NCI-H82 treated with DMSO at 0.1 percent for 48 hours (cell line): Measurements from ENCODE around the gene HS3ST1.

Source experiments
- DNase-seq: peaks from one replicate; lab custom pipeline; 2025; ENCODE audit not compliant: unreplicated experiment; lab: John Stamatoyannopoulos, UW

HS3ST1 gene

GRCh38 chr4:11428231-11428898 is at the start of gene HS3ST1:
Gene HS3ST1 (minus strand): TSS chr4:11428894. CDS start chr4:11400005, 28,889 bp downstream.
- DNase-seq: no peak

DNA sequence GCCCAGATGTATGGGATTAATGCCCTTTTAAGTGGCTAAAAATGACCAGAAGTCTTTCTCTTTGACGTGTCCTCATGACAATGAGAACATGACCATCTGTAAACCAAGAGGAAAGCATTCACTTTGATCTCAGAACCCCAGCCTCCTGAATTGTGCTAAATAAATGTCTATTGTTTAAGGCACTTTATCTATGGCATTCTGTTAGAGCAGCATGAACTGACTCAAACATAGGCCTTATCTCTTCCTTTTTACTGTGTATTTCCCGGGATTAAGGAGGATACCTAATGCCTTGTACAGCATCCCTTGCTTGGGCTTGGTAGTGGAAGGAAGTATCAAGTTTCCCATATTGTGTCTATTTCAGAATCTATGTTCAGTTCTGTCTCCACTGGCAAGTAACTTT is 47.2 kb upstream of the HS3ST1 start:
- DNase-seq: no peak

DNA sequence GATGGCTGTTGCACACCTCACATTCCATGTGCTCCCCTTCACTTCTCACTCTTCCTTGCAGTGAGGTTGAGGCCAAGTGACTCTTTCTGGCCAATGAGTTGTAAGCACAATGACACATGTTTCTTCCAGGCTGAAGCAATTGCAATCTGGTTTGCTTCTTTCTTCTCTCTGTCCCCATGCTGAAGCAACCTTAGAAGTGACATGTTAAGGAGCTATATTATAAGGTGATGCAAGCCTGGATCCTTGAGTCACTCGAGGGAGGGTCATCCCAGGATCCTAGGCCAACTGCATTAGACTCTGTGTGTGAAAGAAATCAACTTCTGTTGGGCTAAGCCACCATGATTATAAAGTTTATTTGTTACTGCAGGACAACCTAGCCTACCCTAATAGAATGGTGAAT is 45.5 kb upstream of the HS3ST1 start:
- no peak for DNase-seq

DNA sequence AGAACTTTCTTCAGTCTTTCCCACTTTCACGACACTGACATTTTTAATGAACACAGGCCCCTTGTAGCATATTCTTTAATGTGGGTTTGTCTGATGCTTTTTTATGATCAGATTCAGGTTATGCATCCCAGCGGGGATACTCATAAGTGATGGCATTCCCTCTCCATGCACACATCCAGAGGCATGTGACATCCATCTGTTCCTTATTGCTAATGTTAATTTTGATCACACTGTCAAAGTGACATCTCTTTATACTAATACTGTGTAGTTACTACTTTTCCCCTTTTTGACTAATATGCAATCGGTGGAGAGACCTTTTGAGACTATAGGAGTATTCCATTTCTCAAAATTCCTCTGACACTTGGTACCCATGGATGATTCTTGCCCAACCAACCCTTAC is 43.8 kb upstream of the HS3ST1 start:
- DNase-seq: no peak

- DNase-seq: no peak
These were observed 42.9 kb upstream of the HS3ST1 start for GRCh38 chr4:11471618-11472017.

- no peak for DNase-seq
These were observed 42.4 kb upstream of the HS3ST1 start for GRCh38 chr4:11471046-11471441.

GRCh38 chr4:11470438-11471045 is 41.8 kb upstream of the HS3ST1 start:
- no peak for DNase-seq

- DNase-seq: no peak
These were observed 41.1 kb upstream of the HS3ST1 start for GRCh38 chr4:11469650-11470437.

GRCh38 chr4:11468901-11469300 is 40.2 kb upstream of the HS3ST1 start:
- DNase-seq: no peak

GRCh38 chr4:11467931-11468330 is 39.2 kb upstream of the HS3ST1 start:
- DNase-seq: no peak

DNA sequence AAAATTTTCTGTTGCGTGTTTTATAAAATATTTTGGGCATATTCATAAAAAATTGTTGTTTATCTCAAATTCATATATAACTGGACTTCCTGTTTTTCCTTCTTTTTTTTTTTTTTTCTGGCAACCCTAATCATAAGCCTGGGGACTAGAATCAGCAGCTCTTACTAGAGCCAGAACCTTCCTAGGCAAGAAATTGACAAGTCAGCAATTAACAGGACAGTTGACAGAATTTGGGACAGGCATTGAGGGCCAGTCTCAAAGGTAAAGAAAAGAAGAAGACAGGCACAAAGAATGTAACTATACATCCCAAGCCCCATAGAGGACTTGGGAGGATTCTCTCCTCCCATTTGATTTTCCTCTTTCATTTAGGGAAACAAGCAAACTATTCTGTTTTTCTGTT is 35.0 kb upstream of the HS3ST1 start:
- DNase-seq: no peak

DNA sequence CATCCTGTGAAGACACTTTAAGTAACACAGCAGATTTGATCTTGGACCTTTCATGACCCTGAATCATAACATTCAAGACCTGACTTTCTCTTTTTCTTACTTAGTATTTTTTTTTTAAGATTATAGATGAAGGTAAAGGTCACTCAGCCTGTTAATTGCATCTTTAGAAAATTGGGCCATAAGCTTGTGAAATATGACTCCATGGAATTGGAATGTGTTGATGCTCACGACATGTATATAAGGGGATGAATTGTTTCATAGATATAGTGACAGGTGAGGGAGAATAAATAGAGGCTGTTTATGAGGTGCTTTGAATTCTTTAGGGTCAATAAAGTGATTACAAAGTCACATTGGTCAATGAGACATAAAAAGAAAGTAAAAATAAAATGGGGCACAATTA is 27.7 kb upstream of the HS3ST1 start:
- DNase-seq: no peak

DNA sequence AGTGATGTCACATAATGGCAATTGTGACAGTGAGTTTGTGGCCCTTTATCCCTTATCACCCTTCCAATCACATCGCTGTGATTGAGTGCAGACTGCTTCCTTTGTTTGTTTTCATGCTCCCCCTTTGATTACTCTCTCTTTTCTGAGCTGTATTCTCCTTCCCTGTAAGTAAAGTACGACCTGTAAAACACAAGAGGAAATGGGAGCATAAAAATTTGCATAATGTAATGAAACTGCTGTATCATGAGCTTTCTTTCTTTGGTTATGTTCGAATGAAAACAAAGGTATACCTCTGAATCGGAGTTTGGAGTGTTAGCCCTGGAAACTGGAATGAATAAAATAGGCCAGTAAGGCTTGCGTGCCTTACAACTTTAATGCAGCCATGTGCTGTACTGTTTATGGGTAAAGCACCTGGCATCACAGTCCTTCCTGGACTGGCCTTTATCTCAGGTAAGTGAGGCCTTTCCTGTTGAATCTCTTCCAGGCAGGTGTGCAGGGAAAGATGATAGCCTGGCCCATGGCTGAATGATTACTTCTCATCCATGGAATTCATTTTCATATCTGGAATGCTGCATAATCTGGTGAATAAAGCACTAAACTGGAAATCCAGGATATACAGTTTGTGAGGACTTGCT is 26.6 kb upstream of the HS3ST1 start:
- no peak for DNase-seq

DNA sequence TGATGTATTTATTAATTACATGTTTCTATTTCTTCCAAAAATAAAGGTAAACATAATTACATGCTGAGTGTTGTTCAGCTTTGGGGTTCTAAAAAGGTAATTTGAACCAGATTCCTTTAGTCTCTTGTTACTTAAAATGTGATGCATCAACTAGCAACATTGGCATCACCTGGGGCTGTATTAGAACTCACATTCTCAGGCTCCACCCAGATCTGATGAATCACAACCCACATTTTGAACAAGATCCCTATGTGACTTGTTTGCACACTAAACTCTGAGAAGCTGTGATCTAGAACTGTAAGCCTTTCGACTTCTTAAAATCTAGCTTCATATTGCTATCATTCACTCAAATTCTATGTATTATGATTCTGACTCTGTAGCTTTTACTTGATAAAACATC is 23.0 kb upstream of the HS3ST1 start:
- DNase-seq: no peak

DNA sequence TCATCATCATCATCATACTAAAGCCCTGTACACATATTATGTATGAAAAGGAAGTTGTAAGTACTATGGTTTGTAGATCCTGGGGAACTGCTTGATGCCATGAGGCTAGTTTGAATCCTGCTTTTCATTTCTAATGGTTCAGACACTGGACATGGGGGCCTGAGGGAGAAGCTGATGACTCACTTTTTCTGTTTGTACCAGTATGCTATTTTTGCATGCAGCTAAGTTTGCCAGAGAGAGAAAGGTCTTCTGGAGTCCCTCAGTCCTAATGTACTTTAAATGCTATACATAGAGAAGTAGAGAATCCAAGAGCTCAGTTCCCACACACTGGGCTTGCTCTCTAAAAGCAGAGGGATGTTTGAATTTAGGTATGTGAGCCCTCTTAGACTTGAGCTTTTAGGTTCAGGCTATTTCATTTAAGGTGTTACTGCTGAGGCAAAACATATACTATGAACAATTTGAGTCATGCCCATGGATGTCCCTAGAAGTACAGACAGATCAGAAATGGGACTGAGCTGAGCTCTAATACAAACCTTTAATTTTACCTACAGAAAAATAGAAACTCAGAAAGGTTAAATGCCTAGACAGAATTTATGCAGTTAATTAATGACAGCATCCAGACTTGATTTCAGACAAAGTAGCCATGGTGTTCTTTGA is 17.6 kb upstream of the HS3ST1 start:
- DNase-seq: no peak

DNA sequence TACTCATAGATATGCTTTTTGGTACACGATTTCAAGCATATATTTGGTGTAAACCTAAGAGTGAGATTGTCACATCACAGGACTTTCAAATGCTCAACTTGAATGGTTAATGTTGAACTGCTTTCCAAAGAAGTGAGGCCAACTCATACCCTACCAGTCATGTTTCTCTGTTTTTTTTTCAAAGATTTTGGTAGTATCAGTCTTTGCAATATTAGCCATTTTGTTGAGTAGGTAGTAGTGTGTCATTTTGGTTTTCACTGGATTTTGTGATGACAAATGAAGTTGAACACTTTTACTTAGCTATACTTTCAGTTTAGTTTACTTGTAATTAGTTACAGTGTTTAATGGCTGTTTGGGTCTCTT is 12.5 kb upstream of the HS3ST1 start:
- no peak for DNase-seq

- no peak for DNase-seq
These were observed 11.9 kb upstream of the HS3ST1 start for GRCh38 chr4:11440481-11441193.

DNA sequence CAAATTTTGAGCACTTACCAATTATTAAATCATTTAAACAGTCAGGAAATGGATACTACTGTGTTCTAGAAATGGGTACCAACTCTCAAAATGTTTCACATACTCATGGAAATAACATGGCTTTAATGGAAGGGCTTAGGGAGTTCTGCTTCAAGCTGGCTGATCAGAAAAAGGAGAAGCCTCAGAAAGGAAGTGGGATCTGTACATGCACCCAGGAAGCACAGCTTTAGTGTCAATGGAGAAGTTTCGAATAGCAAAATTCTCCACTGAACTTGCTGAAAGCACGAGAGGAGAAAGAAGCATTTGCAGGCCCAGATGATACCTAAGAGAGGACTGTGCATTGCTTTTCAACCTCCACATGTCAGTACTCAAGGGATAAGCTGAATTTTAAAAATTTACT is 11.1 kb upstream of the HS3ST1 start:
- no peak for DNase-seq

GRCh38 chr4:11438647-11439046 is 10.0 kb upstream of the HS3ST1 start:
- no peak for DNase-seq

GRCh38 chr4:11436673-11437072 is 8.0 kb upstream of the HS3ST1 start:
- DNase-seq: no peak

DNA sequence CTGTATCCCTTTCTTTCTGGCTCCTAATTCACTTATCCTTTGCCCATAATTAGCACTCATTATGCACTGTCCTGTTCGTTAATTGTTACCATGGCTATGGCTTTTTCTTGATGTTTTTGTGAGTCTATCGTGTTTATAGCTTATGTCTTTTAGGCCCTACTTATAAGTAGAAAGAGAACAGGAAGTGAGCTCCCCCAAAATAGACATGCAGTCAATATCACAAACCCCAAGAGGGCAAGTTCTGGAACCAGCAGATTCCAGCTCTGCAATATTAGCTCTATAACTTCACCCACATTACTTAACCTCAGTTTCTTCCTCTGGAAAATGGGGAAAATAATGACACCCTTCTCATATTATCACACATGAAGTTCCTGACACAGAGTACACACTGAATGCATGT is 7.4 kb upstream of the HS3ST1 start:
- DNase-seq: no peak
